Neural progenitor cell (in vitro differentiated cells): ENCODE results near the gene AGMO. TPM values are rescaled to one million over a fixed set of nuclear protein-coding genes. Genes with fewer than 3 reads are reported as not detected.

Source experiments
- DNase-seq: peaks from one replicate; pipeline ENCODE4 v3.0.0-alpha.2; 2016; ENCODE audit warnings: low spot score
- H2AFZ ChIP-seq: fragments of 200-600 bp; sonication (generic); replicated peaks from 2 replicates; pipeline ENCODE4 v1.6.1; 2016; ENCODE audit warnings: antibody characterized with exemption
- H3F3A ChIP-seq: fragments of 200-600 bp; sonication (generic); 2 replicates; pipeline ENCODE4 v1.6.1; 2016; ENCODE audit warnings: antibody characterized with exemption, low read depth
- H3K27ac ChIP-seq: fragments of 200-600 bp; sonication (generic); 2 replicates; pipeline ENCODE4 v1.5.1; 2016; ENCODE audit warnings: mild to moderate bottlenecking
- H3K27me3 ChIP-seq: fragments of 200-600 bp; sonication (generic); 2 replicates; pipeline ENCODE4 v1.6.1; 2016; ENCODE audit warnings: mild to moderate bottlenecking, moderate library complexity
- H3K36me3 ChIP-seq: fragments of 200-600 bp; sonication (generic); 2 replicates; pipeline ENCODE4 v1.5.1; 2016
- H3K4me1 ChIP-seq: fragments of 200-600 bp; sonication (generic); 2 replicates; pipeline ENCODE4 v1.6.1; 2016; ENCODE audit warnings: mixed run types
- H3K4me2 ChIP-seq: fragments of 200-600 bp; sonication (generic); 2 replicates; pipeline ENCODE4 v1.6.1; 2016
- H3K4me3 ChIP-seq: fragments of 200-600 bp; sonication (generic); 2 replicates; pipeline ENCODE4 v1.5.1; 2016
- H3K79me2 ChIP-seq: fragments of 200-600 bp; sonication (generic); 2 replicates; pipeline ENCODE4 v1.6.1; 2016; ENCODE audit warnings: low read depth
- H3K9ac ChIP-seq: fragments of 200-600 bp; sonication (generic); 2 replicates; pipeline ENCODE4 v1.6.1; 2016
- H3K9me3 ChIP-seq: fragments of 200-600 bp; sonication (generic); 2 replicates; pipeline ENCODE4 v1.5.1; 2016; ENCODE audit warnings: low read depth
- H4K20me1 ChIP-seq: fragments of 200-600 bp; sonication (generic); 2 replicates; pipeline ENCODE4 v1.6.1; 2016; ENCODE audit warnings: low read depth
- H3K27ac Mint-ChIP-seq: 3 replicates; pipeline ENCODE4 v1.8.0; 2021; ENCODE audit warnings: mixed read lengths
- H3K27me3 Mint-ChIP-seq: 2 replicates; pipeline ENCODE4 v1.8.0; 2022; ENCODE audit warnings: low read depth, mild to moderate bottlenecking, inconsistent platforms, moderate library complexity, mixed read lengths; ENCODE audit not compliant: insufficient read depth
- H3K36me3 Mint-ChIP-seq: 3 replicates; pipeline ENCODE4 v1.8.0; 2021; ENCODE audit warnings: mixed read lengths
- H3K4me1 Mint-ChIP-seq: 3 replicates; pipeline ENCODE4 v1.8.0; 2021; ENCODE audit warnings: mixed read lengths
- H3K4me3 Mint-ChIP-seq: 3 replicates; pipeline ENCODE4 v1.8.0; 2021; ENCODE audit warnings: mild to moderate bottlenecking, moderate library complexity, mixed read lengths
- H3K9me3 Mint-ChIP-seq: 3 replicates; pipeline ENCODE4 v1.8.0; 2020; ENCODE audit warnings: mixed read lengths
- CTCF ChIP-seq: fragments of 200-600 bp; sonication (generic); IDR thresholded peaks from 2 replicates; pipeline ENCODE4 v1.5.1; 2017; ENCODE audit warnings: antibody characterized with exemption, mild to moderate bottlenecking
- EZH2 ChIP-seq: fragments of 200-600 bp; sonication (generic); IDR thresholded peaks from 2 replicates; pipeline ENCODE4 v1.6.1; 2017; ENCODE audit warnings: antibody characterized with exemption, mild to moderate bottlenecking, moderate library complexity
- EZH2phosphoT487 ChIP-seq: fragments of 200-600 bp; sonication (generic); IDR thresholded peaks from 2 replicates; pipeline ENCODE4 v1.6.1; 2017; ENCODE audit warnings: antibody characterized with exemption
- total RNA-seq: library from RNA; depleted of rRNA; stranded (reverse); fragments of >200 nt; gene quantifications from 2 replicates; pipeline ENCODE4 v1.2.3, GENCODE V29; 2015; ENCODE audit warnings: low replicate concordance

Gene AGMO
- total RNA-seq, 1 donor from 2014 or later: 0.30 TPM

GRCh38 chr7:15315678-15316077, 246.1 kb downstream of the AGMO start:
- Histone ChIP-seq H3F3A (no peaks in the 10 kb centered on the region), H3K27ac (no peak overlapping the region), H3K27me3 (no peaks in the 10 kb centered on the region), H3K36me3 (no peaks in the 10 kb centered on the region), H3K9ac (no peak overlapping the region), H2AFZ (no peak overlapping the region), H3K4me2 (no peak overlapping the region), H3K79me2 (no peaks in the 10 kb centered on the region), H3K9me3 (no peaks in the 10 kb centered on the region), H3K4me3 (no peak overlapping the region), H4K20me1 (no peaks in the 10 kb centered on the region), H3K4me1 (no peaks in the 10 kb centered on the region)
- peaks cover 3% of the 10 kb centered on the region for H3K9me3 Mint-ChIP-seq
- H3K36me3 Mint-ChIP-seq: no peaks in the 10 kb centered on the region
- TF ChIP-seq CTCF (no peak), EZH2phosphoT487 (no peak), EZH2 (no peak)
- H3K4me1 Mint-ChIP-seq: no peaks in the 10 kb centered on the region
- no peaks in the 10 kb centered on the region for H3K27me3 Mint-ChIP-seq
- DNase-seq: no peak
- no peak overlapping the region for H3K27ac Mint-ChIP-seq
- no peak overlapping the region for H3K4me3 Mint-ChIP-seq

- Mint-ChIP-seq H3K4me1 (no peaks in the 10 kb centered on the region), H3K36me3 (no peaks in the 10 kb centered on the region), H3K4me3 (no peak overlapping the region), H3K27ac (no peak overlapping the region), H3K27me3 (no peaks in the 10 kb centered on the region), H3K9me3 (peaks cover 3% of the 10 kb centered on the region)
- no peak for DNase-seq
- Histone ChIP-seq H3K4me2 (no peak overlapping the region), H3K79me2 (no peaks in the 10 kb centered on the region), H3K27me3 (no peaks in the 10 kb centered on the region), H3K9me3 (no peaks in the 10 kb centered on the region), H3K9ac (no peak overlapping the region), H2AFZ (no peak overlapping the region), H3K4me1 (no peaks in the 10 kb centered on the region), H3F3A (no peaks in the 10 kb centered on the region), H4K20me1 (no peaks in the 10 kb centered on the region), H3K36me3 (no peaks in the 10 kb centered on the region), H3K27ac (no peak overlapping the region), H3K4me3 (no peak overlapping the region)
- no peak for TF ChIP-seq EZH2
- no peak for TF ChIP-seq EZH2phosphoT487
- no peak for TF ChIP-seq CTCF
Observed at GRCh38 chr7:15314922-15315321, 246.9 kb downstream of the AGMO start.

DNA sequence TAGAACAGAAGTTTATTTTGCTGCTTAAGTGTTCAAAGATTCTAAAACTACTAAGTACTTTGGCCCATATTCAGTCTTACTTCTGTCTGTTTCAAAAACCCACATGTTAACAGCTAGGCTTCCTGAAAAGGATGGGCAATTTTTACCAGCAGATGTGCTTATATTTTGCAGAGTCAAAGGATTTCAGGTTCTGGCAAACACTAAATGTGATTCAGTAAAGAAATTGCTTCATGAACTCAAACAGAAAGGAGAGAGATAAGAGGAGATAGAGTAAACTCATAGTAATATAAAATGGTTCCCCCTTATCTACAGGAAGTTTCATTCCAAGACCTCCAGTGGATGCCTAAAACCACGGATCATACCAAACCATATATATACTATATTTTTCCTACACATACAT, 248.5 kb downstream of the AGMO start:
- no peaks in the 10 kb centered on the region for H3K4me1 ChIP-seq
- H2AFZ ChIP-seq: no peak overlapping the region
- TF ChIP-seq CTCF: no peak
- TF ChIP-seq EZH2phosphoT487: no peak
- TF ChIP-seq EZH2: no peak
- no peak overlapping the region for H3K4me3 ChIP-seq
- DNase-seq: no peak
- no peaks in the 10 kb centered on the region for H3K9me3 ChIP-seq
- H3K79me2 ChIP-seq: no peaks in the 10 kb centered on the region
- H3K9me3 Mint-ChIP-seq: peaks cover 3% of the 10 kb centered on the region
- H3K36me3 ChIP-seq: no peaks in the 10 kb centered on the region
- no peaks in the 10 kb centered on the region for H3F3A ChIP-seq
- no peak overlapping the region for H3K4me2 ChIP-seq
- no peaks in the 10 kb centered on the region for H4K20me1 ChIP-seq
- H3K4me1 Mint-ChIP-seq: no peaks in the 10 kb centered on the region
- no peak overlapping the region for H3K4me3 Mint-ChIP-seq
- H3K27ac ChIP-seq: no peak overlapping the region
- no peaks in the 10 kb centered on the region for H3K27me3 ChIP-seq
- H3K27ac Mint-ChIP-seq: no peak overlapping the region
- H3K36me3 Mint-ChIP-seq: no peaks in the 10 kb centered on the region
- no peak overlapping the region for H3K9ac ChIP-seq
- H3K27me3 Mint-ChIP-seq: no peaks in the 10 kb centered on the region
